Measurements from ENCODE around the gene PRKG1.

DNA sequence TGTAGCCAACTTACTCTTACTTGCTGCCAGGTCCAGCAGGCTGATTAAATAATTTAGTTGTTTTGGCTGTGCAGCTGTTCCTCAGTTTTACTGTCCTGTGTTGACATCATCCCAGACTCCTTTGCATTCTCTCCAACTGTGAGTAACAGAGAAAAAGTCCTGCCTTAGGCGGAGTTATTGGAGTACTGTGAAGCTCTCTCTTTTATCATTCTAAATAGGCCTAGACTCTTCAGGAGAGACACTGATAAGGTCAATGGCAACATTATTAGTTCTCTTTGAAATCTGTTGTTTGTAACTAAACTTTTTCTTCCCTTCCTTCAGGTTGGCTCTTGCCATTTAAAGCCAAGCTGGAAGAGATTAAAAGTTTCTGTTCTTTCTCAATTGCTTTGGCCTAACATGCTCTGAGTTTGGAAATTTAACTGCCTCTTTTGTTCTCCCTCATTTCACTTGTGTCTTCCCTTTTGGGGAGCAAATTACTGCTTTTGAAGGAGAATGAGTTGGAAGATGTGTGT lies 840.8 kb downstream of the PRKG1 start:
- TF ChIP-seq, protein P1, sequence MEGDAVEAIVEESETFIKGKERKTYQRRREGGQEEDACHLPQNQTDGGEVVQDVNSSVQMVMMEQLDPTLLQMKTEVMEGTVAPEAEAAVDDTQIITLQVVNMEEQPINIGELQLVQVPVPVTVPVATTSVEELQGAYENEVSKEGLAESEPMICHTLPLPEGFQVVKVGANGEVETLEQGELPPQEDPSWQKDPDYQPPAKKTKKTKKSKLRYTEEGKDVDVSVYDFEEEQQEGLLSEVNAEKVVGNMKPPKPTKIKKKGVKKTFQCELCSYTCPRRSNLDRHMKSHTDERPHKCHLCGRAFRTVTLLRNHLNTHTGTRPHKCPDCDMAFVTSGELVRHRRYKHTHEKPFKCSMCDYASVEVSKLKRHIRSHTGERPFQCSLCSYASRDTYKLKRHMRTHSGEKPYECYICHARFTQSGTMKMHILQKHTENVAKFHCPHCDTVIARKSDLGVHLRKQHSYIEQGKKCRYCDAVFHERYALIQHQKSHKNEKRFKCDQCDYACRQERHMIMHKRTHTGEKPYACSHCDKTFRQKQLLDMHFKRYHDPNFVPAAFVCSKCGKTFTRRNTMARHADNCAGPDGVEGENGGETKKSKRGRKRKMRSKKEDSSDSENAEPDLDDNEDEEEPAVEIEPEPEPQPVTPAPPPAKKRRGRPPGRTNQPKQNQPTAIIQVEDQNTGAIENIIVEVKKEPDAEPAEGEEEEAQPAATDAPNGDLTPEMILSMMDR (IDR thresholded peaks at IDR 0.05; ENCODE audit: borderline replicate concordance, extremely low read depth, low read length, poor library complexity, severe bottlenecking): no peak
- no peak for TF ChIP-seq EZH2 (IDR thresholded peaks at IDR 0.05; ENCODE audit: borderline replicate concordance, low read depth, low read length, severe bottlenecking)
